Measurements from ENCODE around the gene PRAMEF14.
"Not testable (repeated sequence)": the region's sequence is repeated elsewhere in the genome, so short reads cannot be mapped to it uniquely, and the experiment has no call there.

PRAMEF14 gene, protein sequence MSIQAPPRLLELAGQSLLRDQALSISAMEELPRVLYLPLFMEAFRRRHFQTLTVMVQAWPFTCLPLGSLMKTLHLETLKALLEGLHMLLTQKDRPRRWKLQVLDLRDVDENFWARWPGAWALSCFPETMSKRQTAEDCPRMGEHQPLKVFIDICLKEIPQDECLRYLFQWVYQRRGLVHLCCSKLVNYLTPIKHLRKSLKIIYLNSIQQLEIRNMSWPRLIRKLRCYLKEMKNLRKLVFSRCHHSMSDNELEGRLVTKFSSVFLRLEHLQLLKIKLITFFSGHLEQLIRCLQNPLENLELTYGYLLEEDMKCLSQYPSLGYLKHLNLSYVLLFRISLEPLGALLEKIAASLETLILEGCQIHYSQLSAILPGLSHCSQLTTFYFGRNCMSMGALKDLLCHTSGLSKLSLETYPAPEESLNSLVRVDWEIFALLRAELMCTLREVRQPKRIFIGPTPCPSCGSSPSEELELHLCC

DNA sequence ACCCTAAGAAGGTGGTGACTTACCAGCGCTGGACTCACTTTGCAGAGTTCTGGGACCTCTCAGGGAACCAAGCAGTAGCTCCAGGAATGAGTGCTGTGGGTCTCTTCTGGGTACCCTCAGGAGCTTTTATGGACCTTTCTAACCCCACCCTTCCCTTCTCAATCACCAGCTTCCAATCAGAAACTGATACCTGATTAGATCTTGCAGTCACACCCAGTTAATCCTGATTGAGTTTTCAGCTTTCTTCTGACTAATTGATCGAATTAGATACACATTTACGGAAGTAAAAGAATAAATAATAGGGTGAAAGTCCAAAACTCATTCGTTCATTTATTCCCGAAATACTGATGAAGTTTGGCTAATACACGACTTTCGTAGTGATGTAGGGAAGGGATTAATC lies at the start of gene PRAMEF14:
Gene PRAMEF14, minus strand, starts transcription at position 101 of the 400 bp plus-strand sequence. CDS start 1,820 bp downstream, outside the sequence.
- not testable (repeated sequence) for DNase-seq

DNA sequence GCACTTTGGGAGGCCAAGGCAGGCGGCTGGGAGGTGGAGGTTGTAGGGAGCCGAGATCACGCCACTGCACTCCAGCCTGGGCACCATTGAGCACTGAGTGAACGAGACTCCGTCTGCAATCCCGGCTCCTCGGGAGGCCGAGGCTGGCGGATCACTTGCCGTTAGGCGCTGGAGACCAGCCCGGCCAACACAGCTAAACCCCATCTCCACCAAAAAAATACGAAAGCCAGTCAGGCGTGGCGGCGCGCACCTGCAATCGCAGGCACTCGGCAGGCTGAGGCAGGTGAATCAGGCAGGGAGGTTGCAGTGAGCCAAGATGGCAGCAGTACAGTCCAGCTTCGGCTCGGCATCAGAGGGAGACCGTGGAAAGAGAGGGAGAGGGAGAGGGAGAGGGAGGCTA lies 48.4 kb upstream of the PRAMEF14 start:
- not testable (repeated sequence) for DNase-seq

DNA sequence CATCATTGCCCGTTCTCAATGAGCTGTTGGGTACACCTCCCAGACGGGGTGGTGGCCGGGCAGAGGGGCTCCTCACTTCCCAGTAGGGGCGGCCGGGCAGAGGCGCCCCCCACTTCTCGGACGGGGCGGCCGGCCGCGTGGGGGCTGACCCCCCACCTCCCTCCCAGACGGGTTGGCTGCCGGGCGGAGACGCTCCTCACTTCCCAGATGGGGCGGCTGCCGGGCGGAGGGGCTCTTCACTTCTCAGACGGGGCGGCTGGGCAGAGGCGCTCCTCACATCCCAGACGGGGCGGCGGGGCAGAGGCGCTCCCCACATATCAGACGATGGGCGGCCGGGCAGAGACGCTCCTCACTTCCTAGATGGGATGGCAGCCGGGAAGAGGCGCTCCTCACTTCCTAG lies 47.8 kb upstream of the PRAMEF14 start:
- not testable (repeated sequence) for DNase-seq

DNA sequence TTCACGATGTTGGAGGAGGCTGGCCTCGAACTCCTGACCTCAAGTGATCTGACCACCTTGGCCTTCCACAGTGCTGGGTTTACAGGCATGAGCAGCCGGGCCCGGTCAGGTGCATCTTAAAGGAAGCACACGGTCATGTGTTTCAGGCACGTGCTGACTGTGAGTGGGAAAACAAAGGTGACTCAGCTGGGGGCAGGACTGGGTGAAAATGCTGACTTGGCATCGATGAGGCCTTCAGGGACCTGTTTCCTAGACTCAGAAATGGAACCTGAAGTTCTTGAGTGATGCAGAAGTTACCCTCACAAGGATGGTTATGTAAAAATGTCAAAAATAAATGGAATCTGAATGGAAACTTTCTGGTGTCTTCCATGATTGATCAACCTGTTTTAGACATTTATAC lies 46.1 kb upstream of the PRAMEF14 start:
- DNase-seq: not testable (repeated sequence)

DNA sequence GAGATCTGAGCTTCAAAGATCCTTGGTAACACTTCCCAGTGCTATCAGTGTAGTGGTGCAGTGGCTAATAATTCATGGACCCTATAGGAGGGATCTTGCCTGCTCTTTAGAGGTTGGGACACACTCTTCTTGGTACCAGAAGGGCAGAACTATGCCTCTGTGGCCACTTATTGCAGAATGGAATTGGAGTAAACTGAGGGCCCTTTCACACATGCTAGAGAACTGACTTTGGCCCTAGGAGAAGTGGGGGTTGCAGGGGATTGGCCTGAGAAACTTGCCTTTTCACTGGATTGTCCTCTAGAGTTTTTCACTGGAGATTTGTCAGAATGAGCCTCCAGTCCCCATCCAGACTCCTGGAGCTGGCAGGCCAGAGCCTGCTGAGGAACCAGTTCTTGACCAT lies 42.4 kb upstream of the PRAMEF14 start, which contains the start of gene PRAMEF17:
Gene PRAMEF17, plus strand, starts transcription at position 301 of the 400 bp plus-strand sequence. Its CDS starts 26 bp downstream, at position 327.
- DNase-seq: not testable (repeated sequence)

DNA sequence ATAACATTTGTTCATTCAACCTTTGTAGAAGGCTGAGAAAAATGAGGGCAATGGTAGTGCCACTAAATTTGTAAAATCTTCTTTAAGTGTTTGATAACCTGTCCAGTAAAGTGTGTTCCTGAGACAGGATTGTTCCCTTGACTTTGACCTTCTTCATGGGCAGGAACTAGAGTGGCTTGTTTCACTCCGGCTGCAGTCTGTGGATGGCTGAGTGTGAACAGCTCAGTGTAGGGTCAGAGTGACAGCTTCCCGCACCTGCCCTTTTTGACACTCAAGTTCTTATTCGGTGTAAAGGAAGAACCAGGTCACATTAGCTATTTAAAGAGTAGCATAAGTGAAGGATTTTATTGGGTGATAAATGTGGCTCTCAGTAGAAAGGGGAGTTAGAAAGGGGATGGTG lies 33.4 kb upstream of the PRAMEF14 start:
- not testable (repeated sequence) for DNase-seq

DNA sequence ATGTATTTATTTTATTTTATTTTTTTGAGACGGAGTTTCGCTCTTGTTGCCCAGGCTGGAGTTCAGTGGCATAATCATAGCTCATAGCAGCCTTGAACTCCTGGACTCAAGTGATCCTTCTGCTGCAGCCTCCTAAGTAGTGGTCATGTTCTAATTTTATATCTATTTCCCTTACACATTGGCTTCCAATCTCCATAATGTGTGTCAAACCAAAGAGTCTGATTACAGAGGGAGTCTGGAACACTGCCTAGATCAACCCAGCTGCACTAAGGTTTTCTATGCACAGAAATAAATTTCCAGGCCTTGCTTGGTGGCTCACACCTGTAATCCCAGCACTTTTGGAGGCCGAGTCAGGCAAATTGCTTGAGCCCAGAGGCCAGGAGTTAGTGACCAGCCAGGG lies 32.0 kb upstream of the PRAMEF14 start:
- not testable (repeated sequence) for DNase-seq

DNA sequence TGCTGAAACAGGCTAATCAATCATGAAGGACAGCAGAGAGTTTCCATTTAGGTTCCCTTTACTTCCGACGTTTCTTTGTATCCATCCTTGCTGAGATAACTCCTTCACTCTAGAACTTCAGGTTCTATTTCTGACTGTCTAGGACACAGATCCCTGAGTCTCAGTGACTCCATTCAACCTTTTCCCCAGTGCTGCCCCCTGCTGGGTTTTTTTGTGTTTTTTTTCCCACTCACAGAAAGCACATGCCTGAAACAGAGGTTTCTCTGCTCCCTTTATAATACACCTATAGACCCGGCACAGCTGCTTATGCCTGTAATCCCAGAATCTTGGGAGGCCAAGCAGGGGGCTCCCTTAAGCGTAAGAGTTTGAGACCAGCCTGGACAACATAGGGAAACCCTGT lies 21.6 kb upstream of the PRAMEF14 start:
- DNase-seq: not testable (repeated sequence)

DNA sequence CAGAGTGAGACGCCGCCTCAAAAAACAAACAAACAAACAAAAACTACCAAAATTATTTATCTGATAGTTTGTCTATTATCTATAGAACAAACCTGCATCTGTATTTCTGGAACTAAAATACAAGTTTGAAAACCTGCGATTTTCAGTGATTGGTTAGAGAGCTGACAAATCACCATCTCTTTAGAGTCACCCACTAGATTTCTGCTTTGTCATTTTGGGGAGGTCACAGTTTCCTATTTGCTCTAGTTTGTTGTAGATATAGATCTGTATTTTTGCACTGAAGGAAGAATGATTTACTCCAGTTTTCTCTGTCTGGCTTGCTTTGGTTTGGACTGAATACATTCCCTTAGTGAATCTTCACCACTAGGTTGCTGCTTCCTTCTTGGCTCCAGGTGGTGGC lies 19.6 kb upstream of the PRAMEF14 start:
- not testable (repeated sequence) for DNase-seq

DNA sequence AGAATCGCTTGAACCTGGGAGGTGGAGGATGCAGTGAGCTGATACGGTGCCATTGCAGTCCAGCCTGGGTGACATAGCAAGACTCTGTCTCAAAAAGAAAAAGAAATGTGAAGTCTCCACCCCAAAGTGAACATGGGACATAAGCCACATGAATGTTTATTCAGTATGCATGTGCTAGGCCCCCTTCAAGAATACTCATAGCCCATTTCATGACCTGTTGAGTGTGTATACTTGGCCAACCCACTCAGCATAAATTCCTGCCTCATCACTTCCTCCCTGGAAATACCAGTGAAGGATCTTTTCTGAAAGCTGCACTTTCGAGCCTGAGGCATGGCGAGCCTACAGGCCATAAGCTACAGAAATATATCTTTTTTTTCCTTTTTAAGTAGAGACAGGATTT lies 18.0 kb upstream of the PRAMEF14 start:
- DNase-seq: not testable (repeated sequence)

DNA sequence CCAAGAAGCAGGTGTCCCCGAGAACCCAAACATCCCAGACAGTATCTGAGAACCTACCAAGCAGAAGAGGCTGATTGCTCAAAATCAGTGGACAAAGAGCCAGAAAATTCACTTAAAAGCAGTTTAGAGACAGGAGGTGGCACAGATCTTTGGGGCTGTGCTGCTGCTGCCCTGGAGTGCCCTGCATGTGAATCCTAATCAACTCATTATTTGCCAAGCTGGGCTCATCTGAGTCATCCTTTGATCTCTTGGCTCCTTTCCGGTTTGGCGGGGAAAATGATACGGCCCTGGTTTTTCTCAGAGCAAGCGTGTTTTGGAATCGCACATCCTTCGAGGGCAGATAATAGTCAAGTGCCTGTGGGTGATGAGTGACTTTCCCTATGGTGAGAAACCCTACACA lies 15.4 kb upstream of the PRAMEF14 start:
- DNase-seq: not testable (repeated sequence)

DNA sequence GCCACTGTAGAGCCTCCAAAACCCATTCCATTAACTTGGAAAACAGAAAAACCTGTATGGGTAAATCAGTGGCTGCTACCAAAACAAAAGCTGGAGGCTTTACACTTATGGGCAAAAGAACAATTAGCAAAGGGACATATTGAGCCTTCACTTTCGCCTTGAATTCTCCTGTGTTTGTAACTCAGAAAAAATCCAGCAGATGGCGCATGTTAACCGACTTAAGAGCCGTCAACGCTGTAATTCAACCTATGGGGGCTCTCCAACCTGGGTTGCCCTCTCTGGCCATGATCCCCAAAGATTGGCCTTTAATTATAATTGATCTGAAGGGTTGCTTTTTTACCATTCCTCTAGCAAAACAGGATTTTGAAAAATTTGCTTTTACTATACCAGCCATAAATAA lies 9.8 kb upstream of the PRAMEF14 start:
- DNase-seq: peak; percentile 14

DNA sequence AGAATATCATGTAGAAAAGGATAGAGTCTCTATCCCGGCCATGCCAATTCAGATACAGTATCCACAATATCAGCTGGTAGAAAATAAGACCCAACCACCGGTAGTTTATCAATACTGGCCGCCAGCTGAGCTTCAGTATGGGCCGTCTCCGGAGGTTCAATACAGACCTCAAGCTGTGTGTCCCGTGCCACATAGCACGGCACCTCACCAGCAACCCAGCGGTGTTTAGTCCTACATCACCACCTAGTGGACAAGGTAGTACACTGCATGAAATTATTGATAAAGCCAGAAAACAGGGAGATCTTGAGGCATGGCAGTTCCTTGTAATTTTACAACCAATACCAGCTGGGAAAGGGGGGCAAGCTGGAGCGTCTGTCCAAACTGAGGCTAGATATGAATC lies 7.5 kb upstream of the PRAMEF14 start:
- DNase-seq: not testable (repeated sequence)

DNA sequence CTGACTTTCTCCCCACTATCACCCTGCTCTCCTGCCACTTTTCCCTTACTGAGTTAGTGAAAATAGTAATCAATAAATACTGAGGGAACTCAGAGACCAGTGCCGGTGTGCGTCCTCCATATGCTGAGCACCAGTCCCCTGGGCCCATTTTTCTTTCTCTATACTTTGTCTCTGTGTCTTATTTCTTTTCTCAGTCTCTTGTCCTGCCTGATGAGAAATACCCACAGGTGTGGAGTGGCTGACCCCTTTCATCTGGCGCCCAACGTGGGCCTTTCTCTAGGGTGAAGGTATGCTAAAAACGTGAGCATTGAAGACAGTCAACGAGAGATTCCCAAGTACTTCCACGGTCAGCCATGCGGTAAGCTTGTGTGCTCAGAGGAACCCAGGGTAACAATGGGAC lies 6.5 kb upstream of the PRAMEF14 start:
- not testable (repeated sequence) for DNase-seq

DNA sequence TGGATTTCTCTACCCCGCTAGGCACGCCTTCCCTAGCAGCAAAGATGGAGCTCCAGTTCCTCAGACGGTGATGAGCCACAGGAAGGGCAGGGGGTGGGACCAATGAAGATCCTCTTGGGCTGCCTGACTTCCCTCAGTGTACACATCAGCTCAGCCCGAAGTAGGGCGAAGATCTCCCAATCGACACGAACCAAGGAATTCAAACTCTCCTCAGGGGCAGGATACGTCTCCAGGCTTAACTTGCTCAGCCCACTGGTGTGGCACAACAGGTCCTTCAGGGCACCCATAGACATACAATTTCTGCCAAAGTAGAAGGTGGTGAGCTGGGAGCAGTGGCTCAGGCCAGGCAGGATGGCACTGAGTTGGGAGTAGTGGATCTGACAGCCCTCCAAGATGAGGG lies 4.4 kb downstream of the PRAMEF14 start:
- DNase-seq: not testable (repeated sequence)

DNA sequence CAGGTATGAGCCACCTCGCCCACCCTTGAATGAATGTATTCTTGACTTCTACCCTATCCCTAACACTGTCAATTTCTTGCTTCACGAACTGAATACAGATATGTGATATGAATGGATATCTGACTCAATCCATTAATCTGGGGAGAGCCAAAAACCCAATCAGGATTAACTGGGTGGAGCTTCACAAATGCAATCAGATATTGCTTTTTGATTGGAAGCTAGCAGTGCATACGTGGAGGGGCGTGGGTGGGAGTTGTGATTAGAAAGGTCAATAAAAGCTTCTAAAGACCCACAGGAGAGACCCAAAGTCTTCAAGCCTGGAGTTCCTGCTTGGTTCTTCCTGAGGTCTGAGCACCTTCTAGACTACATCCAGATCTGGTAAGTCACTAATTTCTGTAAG lies 31.7 kb downstream of the PRAMEF14 start, which contains the start of gene PRAMEF15:
Gene PRAMEF15, plus strand, starts transcription at position 301 of the 400 bp plus-strand sequence. CDS start 2,827 bp downstream, outside the sequence.
- not testable (repeated sequence) for DNase-seq

DNA sequence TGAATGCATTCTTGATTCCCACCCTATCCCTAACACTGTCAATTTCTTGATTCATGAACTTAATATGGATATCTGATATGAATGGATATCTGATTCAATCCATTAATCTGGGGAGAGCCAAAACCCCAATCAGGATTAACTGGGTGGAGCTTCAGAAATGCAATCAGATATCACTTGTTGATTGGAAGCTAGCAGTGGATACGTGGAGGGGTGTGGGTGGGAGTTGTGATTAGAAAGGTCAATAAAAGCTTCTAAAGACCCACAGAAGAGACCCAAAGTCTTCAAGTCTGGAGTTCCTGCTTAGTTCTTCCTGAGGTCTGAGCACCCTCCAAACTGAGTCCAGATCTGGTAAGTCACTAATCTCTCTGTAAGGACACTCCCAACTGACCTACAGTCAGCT lies 43.7 kb downstream of the PRAMEF14 start, which contains the start of gene PRAMEF33:
Gene PRAMEF33, plus strand, starts transcription at position 301 of the 400 bp plus-strand sequence. CDS start 2,416 bp downstream, outside the sequence.
- DNase-seq: not testable (repeated sequence)

DNA sequence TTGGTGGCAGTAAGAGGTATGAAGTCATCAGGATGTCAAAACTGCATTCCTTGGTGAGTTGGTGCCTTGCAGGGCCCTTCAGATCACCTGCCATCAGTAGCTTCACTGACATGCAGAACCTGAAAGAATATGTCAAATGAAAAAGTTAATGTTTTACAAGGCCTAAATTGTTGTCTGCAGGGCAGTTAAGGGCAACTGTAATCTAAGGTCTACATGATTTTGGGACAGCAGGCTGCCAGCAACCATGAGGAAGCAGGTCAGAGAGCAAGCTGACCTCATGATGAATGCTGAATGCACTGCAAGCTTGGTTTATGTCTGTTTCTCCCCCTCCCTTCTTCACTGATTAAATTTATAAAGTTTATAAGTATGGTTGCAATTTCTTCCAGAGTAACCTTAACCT lies 44.7 kb downstream of the PRAMEF14 start:
- not testable (repeated sequence) for DNase-seq

DNA sequence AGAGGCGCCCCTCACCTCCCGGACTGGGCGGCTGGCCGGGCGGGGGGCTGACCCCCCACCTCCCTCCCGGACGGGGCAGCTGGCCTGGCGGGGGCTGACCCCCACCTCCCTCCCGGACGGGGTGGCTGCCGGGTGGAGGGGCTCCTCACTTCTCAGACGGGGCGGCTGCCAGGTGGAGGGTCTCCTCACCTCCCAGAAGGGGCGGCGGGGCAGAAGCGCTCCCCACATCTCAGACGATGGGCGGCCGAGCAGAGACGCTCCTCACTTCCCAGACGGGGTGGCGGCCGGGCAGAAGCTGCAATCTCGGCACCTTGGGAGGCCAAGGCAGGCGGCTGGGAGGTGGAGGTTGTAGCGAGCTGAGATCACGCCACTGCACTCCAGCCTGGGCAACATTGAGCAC lies 48.2 kb downstream of the PRAMEF14 start:
- not testable (repeated sequence) for DNase-seq

DNA sequence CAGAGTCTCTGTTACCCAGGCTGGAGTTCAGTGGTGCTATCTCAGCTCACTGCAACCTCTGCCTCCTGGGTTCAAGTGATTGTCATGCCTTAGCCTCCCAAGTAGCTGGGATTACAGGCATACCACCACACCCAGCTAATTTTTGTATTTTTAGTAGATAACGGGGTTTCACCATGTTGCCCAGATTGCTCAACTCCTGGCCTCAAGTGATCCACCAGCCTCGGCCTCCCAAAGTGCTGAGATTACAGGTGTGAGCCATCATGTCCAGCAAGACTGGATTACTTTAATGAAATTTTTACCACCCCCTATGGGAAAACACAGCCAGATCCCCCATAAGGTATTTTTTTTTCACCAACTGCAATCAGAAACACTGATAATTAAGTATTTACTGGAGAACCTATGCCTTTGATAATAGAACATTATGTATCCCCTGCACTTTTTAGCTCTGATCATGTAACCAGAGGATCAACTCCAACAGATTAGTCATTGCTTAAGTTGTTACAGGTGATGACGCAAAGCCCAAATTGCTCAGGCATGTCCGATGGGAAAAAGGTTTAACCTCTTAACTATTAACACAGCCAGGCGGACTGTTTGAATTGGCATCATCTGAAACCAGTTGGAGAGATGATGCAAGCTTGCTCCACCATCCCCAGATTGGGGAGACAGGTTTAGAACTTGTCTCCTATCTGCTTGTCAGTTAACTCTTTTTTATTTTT lies 49.6 kb downstream of the PRAMEF14 start:
- DNase-seq: not testable (repeated sequence)

Data from NCI-H226 (cell line).